ENCODE measurements around the gene NSMCE4A.

GRCh38 chr10:121949451-121949850, 25.6 kb downstream of the NSMCE4A start:
- TF ChIP-seq POLR2AphosphoS5 (IDR thresholded peaks at IDR 0.05) (no peak), CTCF (IDR thresholded peaks at IDR 0.05) (no peak), POLR2A (IDR thresholded peaks at IDR 0.05) (no peak)
